IMR-90 (cell line): ENCODE measurements around the gene HDAC9. TPM values are rescaled to one million over a fixed set of nuclear protein-coding genes. Genes with fewer than 3 reads are reported as not detected.

Source experiments
- ATAC-seq: fragments of 200-7000 bp; cut with Tn5 transposase; 2 replicates; pipeline ENCODE4 v1.9.1; 2020; ENCODE audit warnings: low read depth, mild to moderate bottlenecking, moderate library complexity
- BruUV-seq: library from RNA; stranded (reverse); fragments of 400-500 nt; replicated peaks from 2 replicates; lab custom pipeline; 2021; lab: Mats Ljungman, UMichigan
- CTCF ChIA-PET: fragments of 300-600 bp; formaldehyde crosslinking; extraction: SDS; loops from one replicate; lab custom pipeline; 2021; ENCODE audit warnings: antibody characterized with exemption; lab: Yijun Ruan, JAX
- POLR2A ChIA-PET: fragments of 300-600 bp; sonication (Branson Sonifier 250); formaldehyde crosslinking; loops from one replicate; lab custom pipeline; 2022; ENCODE audit warnings: antibody characterized with exemption; ENCODE audit not compliant: unreplicated experiment; lab: Charles Lee
- DNase-seq: peaks from one replicate; pipeline ENCODE4 v3.0.0; 2013
- H2AFZ ChIP-seq: replicated peaks from 2 replicates; pipeline ENCODE3; 2013; ENCODE audit warnings: low read length, mild to moderate bottlenecking; ENCODE audit not compliant: poor library complexity
- H2AK5ac ChIP-seq: 2 replicates; pipeline ENCODE4 v1.6.1; 2013; ENCODE audit warnings: low read depth, low read length, inconsistent platforms
- H2AK9ac ChIP-seq: replicated peaks from 2 replicates; pipeline ENCODE3; 2013; ENCODE audit warnings: mild to moderate bottlenecking, low read depth, low read length, moderate library complexity; ENCODE audit not compliant: poor library complexity
- H2BK120ac ChIP-seq: 2 replicates; pipeline ENCODE4 v1.6.1; 2013; ENCODE audit warnings: low read depth, low read length, inconsistent platforms
- H2BK15ac ChIP-seq: 3 replicates; pipeline ENCODE4 v1.6.1; 2013; ENCODE audit warnings: low read depth, low read length, inconsistent platforms
- H2BK20ac ChIP-seq: 2 replicates; pipeline ENCODE4 v1.6.1; 2013; ENCODE audit warnings: low read depth, mild to moderate bottlenecking, inconsistent platforms, low read length, moderate library complexity
- H2BK5ac ChIP-seq: 2 replicates; pipeline ENCODE4 v1.6.1; 2013; ENCODE audit warnings: mild to moderate bottlenecking, low read depth, low read length, inconsistent platforms; ENCODE audit not compliant: poor library complexity, severe bottlenecking
- H3K14ac ChIP-seq: replicated peaks from 2 replicates; pipeline ENCODE4 v1.6.1; 2013; ENCODE audit warnings: low read depth, low read length, inconsistent platforms
- H3K18ac ChIP-seq: 2 replicates; pipeline ENCODE4 v1.6.1; 2013; ENCODE audit warnings: low read depth, low read length, control low read depth
- H3K23ac ChIP-seq: 2 replicates; pipeline ENCODE4 v1.6.1; 2013; ENCODE audit warnings: low read depth, low read length, inconsistent platforms
- H3K27ac ChIP-seq: 2 replicates; pipeline ENCODE4 v1.5.1; 2013; ENCODE audit warnings: mild to moderate bottlenecking, control low read depth, low read length; ENCODE audit not compliant: insufficient read depth
- H3K27me3 ChIP-seq: 2 replicates; pipeline ENCODE4 v1.6.1; 2013; ENCODE audit warnings: low read length; ENCODE audit not compliant: control insufficient read depth, insufficient read depth
- H3K36me3 ChIP-seq: 2 replicates; pipeline ENCODE4 v1.6.1; 2013; ENCODE audit warnings: low read length, mixed read lengths; ENCODE audit not compliant: control insufficient read depth, insufficient read depth
- H3K4ac ChIP-seq: 2 replicates; pipeline ENCODE4 v1.6.1; 2013; ENCODE audit warnings: low read depth, low read length, inconsistent platforms
- H3K4me1 ChIP-seq: 2 replicates; pipeline ENCODE4 v1.6.1; 2013; ENCODE audit warnings: low read length, mixed read lengths; ENCODE audit not compliant: control insufficient read depth, insufficient read depth
- H3K4me2 ChIP-seq: 2 replicates; pipeline ENCODE4 v1.6.1; 2013; ENCODE audit warnings: low read depth, mild to moderate bottlenecking, control low read depth, low read length, moderate library complexity
- H3K4me3 ChIP-seq: 2 replicates; pipeline ENCODE4 v1.5.1; 2013; ENCODE audit warnings: low read depth, mild to moderate bottlenecking, control low read depth, low read length, moderate library complexity; ENCODE audit not compliant: insufficient read depth
- H3K56ac ChIP-seq: 2 replicates; pipeline ENCODE4 v1.6.1; 2013; ENCODE audit warnings: low read length, inconsistent platforms; ENCODE audit not compliant: insufficient read depth; ENCODE audit errors: extremely low read depth
- H3K79me1 ChIP-seq, 2 experiments: 2 replicates each; pipeline ENCODE4 v1.6.1; 2013; ENCODE audit warnings: low read length in 2 of 2, inconsistent platforms in 1 of 2, low read depth in 1 of 2
- H3K9ac ChIP-seq: 2 replicates; pipeline ENCODE4 v1.6.1; 2013; ENCODE audit warnings: low read depth, low read length, control low read depth
- H3K9me1 ChIP-seq: 2 replicates; pipeline ENCODE4 v1.6.1; 2013; ENCODE audit warnings: low read length, inconsistent platforms; ENCODE audit not compliant: insufficient read depth
- H3K9me3 ChIP-seq: 2 replicates; pipeline ENCODE4 v1.6.1; 2013; ENCODE audit warnings: low read length; ENCODE audit not compliant: control insufficient read depth, insufficient read depth
- H4K20me1 ChIP-seq: 2 replicates; pipeline ENCODE4 v1.6.1; 2013; ENCODE audit warnings: low read length, inconsistent platforms; ENCODE audit not compliant: insufficient read depth
- H4K5ac ChIP-seq: 2 replicates; pipeline ENCODE4 v1.6.1; 2013; ENCODE audit warnings: mild to moderate bottlenecking, low read depth, low read length, control low read depth
- H4K8ac ChIP-seq, 2 experiments: 2 replicates each; pipeline ENCODE4 v1.6.1; 2013; ENCODE audit warnings: low read depth in 2 of 2, low read length in 2 of 2, control low read depth in 1 of 2, inconsistent platforms in 1 of 2
- H4K91ac ChIP-seq: 2 replicates; pipeline ENCODE4 v1.6.1; 2013; ENCODE audit warnings: low read depth, low read length, inconsistent platforms; ENCODE audit not compliant: insufficient read depth
- BHLHE40 ChIP-seq: fragments of 150-350 bp; IDR thresholded peaks from 2 replicates; pipeline ENCODE4 v1.6.1; 2016; ENCODE audit warnings: mild to moderate bottlenecking, low read depth, low read length
- CEBPB ChIP-seq: IDR thresholded peaks from 2 replicates; pipeline ENCODE4 v1.6.1; 2012; ENCODE audit warnings: low read depth, low read length, improper control_type of control experiment
- CHD1 ChIP-seq: IDR thresholded peaks from 2 replicates; pipeline ENCODE4 v1.6.1; 2012; ENCODE audit warnings: low read depth, low read length, improper control_type of control experiment
- CTCF ChIP-seq: conservative IDR thresholded peaks from 2 replicates; pipeline ENCODE4 v1.5.1; 2012; ENCODE audit warnings: mild to moderate bottlenecking, low read depth, low read length, improper control_type of control experiment
- FOS ChIP-seq: fragments of 150-350 bp; IDR thresholded peaks from 2 replicates; pipeline ENCODE4 v1.6.1; 2016; ENCODE audit warnings: low read depth, low read length
- MAFK ChIP-seq: IDR thresholded peaks from 2 replicates; pipeline ENCODE4 v1.6.1; 2012; ENCODE audit warnings: low read depth, low read length, improper control_type of control experiment
- MAZ ChIP-seq: IDR thresholded peaks from 2 replicates; pipeline ENCODE4 v1.6.1; 2012; ENCODE audit warnings: low read depth, mild to moderate bottlenecking, low read length, improper control_type of control experiment, moderate library complexity, borderline replicate concordance
- MXI1 ChIP-seq: IDR thresholded peaks from 2 replicates; pipeline ENCODE4 v1.6.1; 2012; ENCODE audit warnings: low read depth, mild to moderate bottlenecking, low read length, moderate library complexity, borderline replicate concordance
- NFE2L2 ChIP-seq: fragments of 150-350 bp; IDR thresholded peaks from 2 replicates; pipeline ENCODE4 v1.6.1; 2016; ENCODE audit warnings: low read depth, mild to moderate bottlenecking, low read length
- POLR2A ChIP-seq: IDR thresholded peaks from 2 replicates; pipeline ENCODE4 v1.6.1; 2012; ENCODE audit warnings: mild to moderate bottlenecking, low read depth, low read length
- RAD21 ChIP-seq: IDR thresholded peaks from 2 replicates; pipeline ENCODE4 v1.6.1; 2012; ENCODE audit warnings: low read length, improper control_type of control experiment
- RCOR1 ChIP-seq: IDR thresholded peaks from 2 replicates; pipeline ENCODE4 v1.6.1; 2012; ENCODE audit warnings: mild to moderate bottlenecking, low read length, improper control_type of control experiment; ENCODE audit not compliant: insufficient replicate concordance
- RFX5 ChIP-seq: IDR thresholded peaks from 2 replicates; pipeline ENCODE4 v1.8.0; 2012; ENCODE audit warnings: low read depth, mild to moderate bottlenecking, low read length, moderate library complexity
- SMC3 ChIP-seq: fragments of 150-350 bp; IDR thresholded peaks from 2 replicates; pipeline ENCODE4 v1.6.1; 2016; ENCODE audit warnings: low read depth, mild to moderate bottlenecking, antibody characterized with exemption, low read length, moderate library complexity
- dilution Hi-C: fragments of 300-500 bp; cut with HindIII; formaldehyde crosslinking; loops from one replicate; pipeline ENCODE4 v1.14.3; 2018; ENCODE audit warnings: low sequenced_read_pairs; ENCODE audit not compliant: unreplicated experiment
- in situ Hi-C: fragments of 300-500 bp; cut with MboI; formaldehyde crosslinking; loops from 3 replicates; pipeline ENCODE4 v1.14.3; 2019; ENCODE audit warnings: low sequenced_read_pairs, inconsistent platforms, mixed read lengths
- intact Hi-C: fragments of 100-400 bp; cut with micrococcal nuclease; formaldehyde crosslinking; loops from 2 replicates; pipeline ENCODE4 v1.10.0; 2022
- polyA plus RNA-seq, 3 experiments: library from polyadenylated mRNA; depleted of rRNA; stranded (reverse); fragments of >200 nt; gene quantifications; 2 replicates each; pipeline ENCODE4 v1.2.3, GENCODE V29; 2012; ENCODE audit warnings: low replicate concordance in 1 of 3
- total RNA-seq: library from RNA; depleted of rRNA; stranded (reverse); fragments of >200 nt; gene quantifications from 2 replicates; pipeline ENCODE4 v1.2.3, GENCODE V29; 2012
- TF ChIP-seq, protein P1 (sequence below): fragments of 150-350 bp; IDR thresholded peaks from 2 replicates; pipeline ENCODE4 v1.6.1; 2016; ENCODE audit warnings: low read depth, mild to moderate bottlenecking, low read length, moderate library complexity, borderline replicate concordance
- TF ChIP-seq, protein P2 (sequence below): fragments of 150-350 bp; IDR thresholded peaks from 2 replicates; pipeline ENCODE4 v1.6.1; 2017; ENCODE audit warnings: mild to moderate bottlenecking, antibody characterized with exemption, low read length, low read depth

The HDAC9 gene
- total and polyA plus RNA-seq, 2 of the 4 experiments (the other 2 are of a cell fraction) = 4.3 to 24.7 TPM

GRCh38 chr7:18559756-18560155 is 64.2 kb downstream of the HDAC9 start:
- in situ Hi-C loops (loop anchor here (10.0 to 25.0 kb wide), 2 partner anchors 205 to 872 kb away; no protein-coding TSS in a partner anchor), intact Hi-C loops (loop anchor here (10.0 kb wide), 1 partner anchor 1235 kb away; no protein-coding TSS in a partner anchor), dilution Hi-C loops (no loop called here)
- ATAC-seq (no peak), DNase-seq (peak; percentile 54)
- no peak overlapping the region for H4K91ac ChIP-seq
- no peak overlapping the region for H4K5ac ChIP-seq
- no peak overlapping the region for H2AFZ ChIP-seq
- H3K23ac ChIP-seq = no peak overlapping the region
- H3K18ac ChIP-seq = no peak overlapping the region
- H2BK5ac ChIP-seq = no peak overlapping the region
- H2BK20ac ChIP-seq = no peak overlapping the region
- H3K36me3 ChIP-seq = no peaks in the 10 kb centered on the region
- no TSS peak for BruUV-seq
- POLR2A ChIA-PET = no interaction called here
- 0 out of 4 replicates have a peak, but pooled peaks cover 0 to 8% of the 10 kb centered on the region in 2 experiments for H3K79me1 ChIP-seq
- no peaks in the 10 kb centered on the region for H4K20me1 ChIP-seq
- no peak overlapping the region for H3K4me2 ChIP-seq
- H2AK5ac ChIP-seq = no peak overlapping the region
- no peak overlapping the region for H3K14ac ChIP-seq
- H4K8ac ChIP-seq = no peak overlapping the region
- TF ChIP-seq POLR2A = no peak
- no peak for TF ChIP-seq FOS
- TF ChIP-seq SMC3 = no peak
- no peak for TF ChIP-seq MXI1
- TF ChIP-seq NFE2L2 = no peak
- no peak for TF ChIP-seq CHD1
- no peak for TF ChIP-seq RFX5
- TF ChIP-seq, protein P1, sequence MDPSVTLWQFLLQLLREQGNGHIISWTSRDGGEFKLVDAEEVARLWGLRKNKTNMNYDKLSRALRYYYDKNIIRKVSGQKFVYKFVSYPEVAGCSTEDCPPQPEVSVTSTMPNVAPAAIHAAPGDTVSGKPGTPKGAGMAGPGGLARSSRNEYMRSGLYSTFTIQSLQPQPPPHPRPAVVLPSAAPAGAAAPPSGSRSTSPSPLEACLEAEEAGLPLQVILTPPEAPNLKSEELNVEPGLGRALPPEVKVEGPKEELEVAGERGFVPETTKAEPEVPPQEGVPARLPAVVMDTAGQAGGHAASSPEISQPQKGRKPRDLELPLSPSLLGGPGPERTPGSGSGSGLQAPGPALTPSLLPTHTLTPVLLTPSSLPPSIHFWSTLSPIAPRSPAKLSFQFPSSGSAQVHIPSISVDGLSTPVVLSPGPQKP = no peak
- TF ChIP-seq, protein P2, sequence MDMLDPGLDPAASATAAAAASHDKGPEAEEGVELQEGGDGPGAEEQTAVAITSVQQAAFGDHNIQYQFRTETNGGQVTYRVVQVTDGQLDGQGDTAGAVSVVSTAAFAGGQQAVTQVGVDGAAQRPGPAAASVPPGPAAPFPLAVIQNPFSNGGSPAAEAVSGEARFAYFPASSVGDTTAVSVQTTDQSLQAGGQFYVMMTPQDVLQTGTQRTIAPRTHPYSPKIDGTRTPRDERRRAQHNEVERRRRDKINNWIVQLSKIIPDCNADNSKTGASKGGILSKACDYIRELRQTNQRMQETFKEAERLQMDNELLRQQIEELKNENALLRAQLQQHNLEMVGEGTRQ = no peak
- TF ChIP-seq RCOR1 = no peak
- no peak for TF ChIP-seq RAD21
- no peak for TF ChIP-seq CTCF
- no peak for TF ChIP-seq CEBPB
- TF ChIP-seq MAFK = no peak
- TF ChIP-seq BHLHE40 = no peak
- TF ChIP-seq MAZ = no peak
- H3K4ac ChIP-seq = no peak overlapping the region
- no peak overlapping the region for H3K4me3 ChIP-seq
- no peak overlapping the region for H3K9ac ChIP-seq
- H2AK9ac ChIP-seq = no peak overlapping the region
- H3K56ac ChIP-seq = no peak overlapping the region
- H2BK15ac ChIP-seq = no peak overlapping the region
- H3K9me1 ChIP-seq = peaks cover 8% of the 10 kb centered on the region; the same call in 1 of the 2 replicates
- CTCF ChIA-PET = no interaction called here
- no peaks in the 10 kb centered on the region for H3K27me3 ChIP-seq
- H2BK120ac ChIP-seq = no peak overlapping the region
- H3K27ac ChIP-seq = no peak overlapping the region
- no peaks in the 10 kb centered on the region for H3K9me3 ChIP-seq
- peaks cover 3% of the 10 kb centered on the region; the same call in 1 of the 2 replicates for H3K4me1 ChIP-seq
